Measurements from ENCODE around the gene EMILIN3.
"Not testable (repeated sequence)": the region's sequence is repeated elsewhere in the genome, so short reads cannot be mapped to it uniquely, and the experiment has no call there.

The EMILIN3 gene

DNA sequence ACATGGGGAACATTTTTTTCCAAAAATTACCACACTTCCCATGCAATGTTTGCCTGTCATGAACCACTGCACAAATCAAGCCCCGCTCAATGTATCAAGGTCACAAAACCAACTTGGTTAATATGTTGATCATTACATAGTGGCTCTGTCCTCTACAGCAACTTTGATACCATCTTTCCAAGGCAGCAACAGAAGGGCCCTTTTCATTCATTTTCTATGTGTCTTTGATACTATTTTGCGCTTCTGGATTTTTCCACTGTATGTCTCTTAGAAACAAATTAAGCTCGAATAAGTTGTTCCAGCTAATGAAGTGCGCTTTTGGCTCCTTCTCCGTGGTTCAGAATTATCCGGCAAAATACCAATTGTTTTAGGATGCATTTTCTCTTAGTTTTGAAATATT lies 50.6 kb downstream of the EMILIN3 start:
- H3K4me1 ChIP-seq (ENCODE audit: control insufficient read depth, insufficient read depth, low read length, unreplicated experiment), result peaks cover 30% of the 10 kb centered on the region
- H3K27me3 ChIP-seq (ENCODE audit: insufficient read depth, low read length), result no peaks in the 10 kb centered on the region
- peaks cover 9% of the 10 kb centered on the region; the same call in 1 of the 2 replicates for H3K36me3 ChIP-seq (ENCODE audit: insufficient read depth, low read length)
- H3K4me3 ChIP-seq (ENCODE audit: low read depth, low read length), result peak overlapping the region; percentile 83
- H3K79me2 ChIP-seq (ENCODE audit: control insufficient read depth, insufficient read depth, low read length, unreplicated experiment), result peaks cover 58% of the 10 kb centered on the region
- H2AFZ ChIP-seq (ENCODE audit: low read length, unreplicated experiment), result no peak overlapping the region
- peak overlapping the region; percentile 84 for H3K27ac ChIP-seq (ENCODE audit: low read depth, low read length)

DNA sequence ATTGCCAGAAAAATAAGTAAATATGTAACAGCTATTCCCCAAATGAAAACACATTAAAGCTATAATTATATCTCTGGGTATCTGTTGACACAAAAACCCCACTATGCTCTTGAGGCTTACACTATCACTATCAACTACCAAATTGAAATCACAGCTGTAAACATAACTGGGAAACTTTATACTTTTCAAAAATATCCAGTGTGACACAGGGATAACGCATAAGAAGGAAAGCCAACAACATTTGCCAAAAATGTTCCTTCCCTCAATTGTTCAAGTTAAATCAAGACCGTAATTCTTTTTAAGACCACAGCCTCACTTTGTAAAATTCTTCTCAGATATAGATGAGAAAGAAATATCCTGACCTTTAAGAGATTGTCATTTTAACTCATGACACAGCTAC lies 52.2 kb downstream of the EMILIN3 start:
- peak overlapping the region; percentile 32 for H3K4me3 ChIP-seq (ENCODE audit: low read depth, low read length)
- H3K36me3 ChIP-seq (ENCODE audit: insufficient read depth, low read length), result peaks cover 9% of the 10 kb centered on the region; the same call in 1 of the 2 replicates
- no peak overlapping the region for H2AFZ ChIP-seq (ENCODE audit: low read length, unreplicated experiment)
- peaks cover 70% of the 10 kb centered on the region for H3K79me2 ChIP-seq (ENCODE audit: control insufficient read depth, insufficient read depth, low read length, unreplicated experiment)
- peaks cover 28% of the 10 kb centered on the region for H3K4me1 ChIP-seq (ENCODE audit: control insufficient read depth, insufficient read depth, low read length, unreplicated experiment)
- no peaks in the 10 kb centered on the region for H3K27me3 ChIP-seq (ENCODE audit: insufficient read depth, low read length)
- H3K27ac ChIP-seq (ENCODE audit: low read depth, low read length), result peak overlapping the region; percentile 24

DNA sequence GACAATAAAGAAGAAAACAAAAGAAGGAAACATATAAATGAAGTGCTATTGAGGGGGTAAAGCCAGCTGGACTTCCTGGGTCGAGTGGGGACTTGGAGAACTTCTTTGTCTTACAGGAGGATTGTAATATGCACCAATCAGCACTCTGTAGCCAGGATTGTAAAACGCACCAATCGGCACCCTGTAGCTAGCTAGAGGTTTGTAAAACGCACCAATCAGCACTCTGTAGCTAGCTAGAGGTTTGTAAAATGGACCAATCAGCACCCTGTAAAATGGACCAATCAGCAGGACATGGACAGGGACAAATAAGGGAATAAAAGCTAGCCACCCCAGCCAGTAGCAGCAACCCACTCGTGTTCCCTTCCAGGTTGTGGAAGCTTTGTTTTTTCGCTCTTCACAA lies 54.6 kb downstream of the EMILIN3 start:
- not testable (repeated sequence) for H3K27me3 ChIP-seq (ENCODE audit: insufficient read depth, low read length); H2AFZ ChIP-seq (ENCODE audit: low read length, unreplicated experiment); H3K36me3 ChIP-seq (ENCODE audit: insufficient read depth, low read length); H3K4me3 ChIP-seq (ENCODE audit: low read depth, low read length); H3K27ac ChIP-seq (ENCODE audit: low read depth, low read length)
- Histone ChIP-seq H3K79me2 (ENCODE audit: control insufficient read depth, insufficient read depth, low read length, unreplicated experiment) (peaks cover 87% of the 10 kb centered on the region), H3K4me1 (ENCODE audit: control insufficient read depth, insufficient read depth, low read length, unreplicated experiment) (peaks cover 42% of the 10 kb centered on the region)

All from ACC112 (cell line).